ENCODE measurements around the gene SLC28A3. TPM values are rescaled to one million over a fixed set of nuclear protein-coding genes. Genes with fewer than 3 reads are reported as not detected.

The SLC28A3 gene
- total and polyA plus RNA-seq, 10 of the 15 experiments (the other 5 are each of a cell fraction or from before 2014, with no cell fraction given): 0.03 to 0.39 (median 0.07) TPM; not detected in 2

GRCh38 chr9:84383178-84383577 is 42.6 kb upstream of the SLC28A3 start:
- Histone ChIP-seq H3K36me3 (ENCODE audit: control insufficient read depth in 2 of 2, insufficient read depth in 2 of 2, low read length in 1 of 2) (no peaks in the 10 kb centered on the region), H3K4me3 (no peak overlapping the region), H3K27me3 (replicated peaks in 1 of 2; ENCODE audit: control insufficient read depth in 2 of 2, insufficient read depth in 2 of 2, low read length in 1 of 2) (no peaks in the 10 kb centered on the region), H3K4me2 (ENCODE audit: control insufficient read depth, insufficient read depth) (no peak overlapping the region), H3K79me2 (ENCODE audit: control insufficient read depth, insufficient read depth, low read length) (no peaks in the 10 kb centered on the region), H3K9me3 (replicated peaks; ENCODE audit: control insufficient read depth, insufficient read depth, low read length) (no peaks in the 10 kb centered on the region), H3K27ac (ENCODE audit: control insufficient read depth, insufficient read depth) (no peak overlapping the region), H3K4me1 (ENCODE audit: control insufficient read depth, insufficient read depth, low read length) (no peaks in the 10 kb centered on the region), H3K9ac (ENCODE audit: control insufficient read depth, insufficient read depth, low read length) (no peak overlapping the region), H2AFZ (ENCODE audit: control insufficient read depth, low read depth, low read length) (no peak overlapping the region), H4K20me1 (ENCODE audit: control insufficient read depth, insufficient read depth) (no peaks in the 10 kb centered on the region)
- DNase-seq (ENCODE audit: low read depth, low spot score) (no peak), FAIRE-seq (no peak), ATAC-seq (no peak)
- BruUV-seq (replicated peaks): no TSS peak
- intact Hi-C loops (cut with micrococcal nuclease; ENCODE audit: unreplicated experiment) (no loop called here), in situ Hi-C loops (cut with MboI) (loop anchor here (25.0 kb wide), 1 partner anchor 1404 kb away; no protein-coding TSS in a partner anchor)
- 0% methylated on average over 3 of the region's 3 CpGs for WGBS (ENCODE audit: insufficient coverage, insufficient replicate concordance, low lambda C conversion rate, missing lambda C conversion rate)
- ChIA-PET RAD21 (ENCODE audit: unreplicated experiment) (interaction anchor here (1.0 kb wide), 1 partner anchor 14 kb away, joined by 3 read pairs; no protein-coding TSS in a partner anchor), CTCF (interaction anchor here (1.7 kb wide), 1 partner anchor 14 kb away, joined by 8 read pairs; no protein-coding TSS in a partner anchor), POLR2A (no interaction called here), SMC1A (ENCODE audit: uncharacterized antibody, unreplicated experiment) (interaction anchor here (1.1 kb wide), 1 partner anchor 14 kb away, joined by 3 read pairs; no protein-coding TSS in a partner anchor)
- TF ChIP-seq SRF (IDR thresholded peaks at IDR 0.05; ENCODE audit: low read depth in 2 of 2, low read length in 2 of 2): no peak
- no peak for TF ChIP-seq ESRRA (IDR thresholded peaks at IDR 0.05; ENCODE audit: low read length)
- no peak for TF ChIP-seq ZBTB40 (IDR thresholded peaks at IDR 0.05; ENCODE audit: borderline replicate concordance)
- no peak for TF ChIP-seq NFYB (IDR thresholded peaks at IDR 0.05; ENCODE audit: insufficient read depth, low read depth, low read length)
- TF ChIP-seq TCF7 (IDR thresholded peaks at IDR 0.05; ENCODE audit: borderline replicate concordance): no peak
- no peak for TF ChIP-seq ETV6 (conservative IDR thresholded peaks at IDR 0.05 in 1 of 2, IDR thresholded peaks at IDR 0.05 in 1 of 2; ENCODE audit: borderline replicate concordance in 1 of 2, low read depth in 1 of 2)
- TF ChIP-seq ZBTB11 (CRISPR knock-in tag; IDR thresholded peaks at IDR 0.05): no peak
- TF ChIP-seq ZSCAN29 (IDR thresholded peaks at IDR 0.05): no peak
- TF ChIP-seq IKZF1 (conservative IDR thresholded peaks at IDR 0.05): no peak
- no peak for TF ChIP-seq TBL1XR1 (IDR thresholded peaks at IDR 0.05; ENCODE audit: low read depth, low read length)
- no peak for TF ChIP-seq IKZF2 (IDR thresholded peaks at IDR 0.05)
- TF ChIP-seq RUNX3 (IDR thresholded peaks at IDR 0.05; ENCODE audit: low read length): no peak
- no peak for TF ChIP-seq USF2 (IDR thresholded peaks at IDR 0.05; ENCODE audit: borderline replicate concordance, low read depth, low read length)
- no peak for TF ChIP-seq CBX5 (IDR thresholded peaks at IDR 0.05; ENCODE audit: low read depth)
- no peak for TF ChIP-seq YBX1 (IDR thresholded peaks at IDR 0.05)
- TF ChIP-seq SMC3 (IDR thresholded peaks at IDR 0.05; ENCODE audit: borderline replicate concordance, low read length): no peak
- no peak for TF ChIP-seq RBBP5 (conservative IDR thresholded peaks at IDR 0.05)
- no peak for TF ChIP-seq NRF1 (conservative IDR thresholded peaks at IDR 0.05; ENCODE audit: low read depth, low read length)

Data from GM12878 (cell line).